ENCODE results near the gene DNAH9.
"Not testable (repeated sequence)": the region's sequence is repeated elsewhere in the genome, so short reads cannot be mapped to it uniquely, and the experiment has no call there.

DNAH9 gene

GRCh38 chr17:11954936-11955335 lies 356.7 kb downstream of the DNAH9 start:
- no peak for DNase-seq (ENCODE audit: low read depth, low spot score)

- no peak for DNase-seq (ENCODE audit: low read depth, low spot score)
These were observed 371.3 kb downstream of the DNAH9 start for GRCh38 chr17:11969565-11969964.

- not testable (repeated sequence) for DNase-seq (ENCODE audit: low read depth, low spot score)
These were observed 374.5 kb downstream of the DNAH9 start for GRCh38 chr17:11972741-11973140.

- DNase-seq (ENCODE audit: low read depth, low spot score): no peak
These were observed 381.5 kb downstream of the DNAH9 start for GRCh38 chr17:11979795-11980194.

GRCh38 chr17:11980813-11981212 lies 382.5 kb downstream of the DNAH9 start:
- no peak for DNase-seq (ENCODE audit: low read depth, low spot score)

GRCh38 chr17:11981862-11982261 lies 383.6 kb downstream of the DNAH9 start:
- no peak for DNase-seq (ENCODE audit: low read depth, low spot score)

GRCh38 chr17:11986179-11986941 lies 388.1 kb downstream of the DNAH9 start:
- DNase-seq (ENCODE audit: low read depth, low spot score): no peak

GRCh38 chr17:11986942-11987329 lies 388.7 kb downstream of the DNAH9 start:
- DNase-seq (ENCODE audit: low read depth, low spot score): peak; percentile 13

GRCh38 chr17:11990363-11990983 lies 392.2 kb downstream of the DNAH9 start:
- no peak for DNase-seq (ENCODE audit: low read depth, low spot score)

GRCh38 chr17:11991461-11991860 lies 393.2 kb downstream of the DNAH9 start:
- no peak for DNase-seq (ENCODE audit: low read depth, low spot score)

GRCh38 chr17:11996722-11997146 lies 398.5 kb downstream of the DNAH9 start:
- DNase-seq (ENCODE audit: low read depth, low spot score): no peak

GRCh38 chr17:11997147-11997971 lies 399.1 kb downstream of the DNAH9 start, which contains the start of gene ZNF18:
TSS of gene ZNF18 (minus strand) at chr17:11997475. CDS start at chr17:11992829, 4,646 bp downstream.
- peak; percentile 67 for DNase-seq (ENCODE audit: low read depth, low spot score)

GRCh38 chr17:11997972-11998233 lies 399.6 kb downstream of the DNAH9 start:
- DNase-seq (ENCODE audit: low read depth, low spot score): no peak

- no peak for DNase-seq (ENCODE audit: low read depth, low spot score)
These were observed 401.4 kb downstream of the DNAH9 start for GRCh38 chr17:11999696-12000095.

GRCh38 chr17:12007466-12007865 lies 409.2 kb downstream of the DNAH9 start:
- DNase-seq (ENCODE audit: low read depth, low spot score): no peak
